Urothelium cell line (cell line): Measurements from ENCODE around the gene GPR153.
"Not testable (repeated sequence)": the region's sequence is repeated elsewhere in the genome, so short reads cannot be mapped to it uniquely, and the experiment has no call there.

Experiments
- DNase-seq: peaks from one replicate; pipeline ENCODE4 v3.0.0; 2011; ENCODE audit warnings: low spot score, mixed read lengths
- FAIRE-seq: peaks from 2 replicates; lab custom pipeline; 2011; peaks lifted over from hg19 to GRCh38; lab: Jason Lieb, UNC

GPR153 gene

GRCh38 chr1:6260961-6261614 lies at the start of gene GPR153:
Gene GPR153, minus strand, starts transcription at chr1:6261098. Its CDS starts 6,193 bp downstream, at chr1:6254905.
- DNase-seq: peak; percentile 69
- no peak for FAIRE-seq

- FAIRE-seq (no peak), DNase-seq (no peak)
Measured at GRCh38 chr1:6310116-6310848, 49.4 kb upstream of the GPR153 start.

- FAIRE-seq: no peak
- DNase-seq: no peak
Measured at GRCh38 chr1:6309564-6309963, 48.7 kb upstream of the GPR153 start.

- FAIRE-seq (no peak), DNase-seq (no peak)
Measured at GRCh38 chr1:6308449-6308848, 47.6 kb upstream of the GPR153 start.

GRCh38 chr1:6307682-6308081 lies 46.8 kb upstream of the GPR153 start:
- FAIRE-seq: not testable (repeated sequence)

GRCh38 chr1:6307099-6307498 lies 46.2 kb upstream of the GPR153 start:
- DNase-seq (no peak), FAIRE-seq (no peak)

More at GRCh38 chr1:6307682-6308081, 46.8 kb upstream of the GPR153 start:
- DNase-seq: not testable (repeated sequence)

GRCh38 chr1:6303397-6304012 lies 42.6 kb upstream of the GPR153 start:
- FAIRE-seq: no peak

GRCh38 chr1:6302568-6302967 lies 41.7 kb upstream of the GPR153 start:
- FAIRE-seq (no peak), DNase-seq (no peak)

More at GRCh38 chr1:6303397-6304012, 42.6 kb upstream of the GPR153 start:
- DNase-seq: no peak

GRCh38 chr1:6301526-6301925 lies 40.6 kb upstream of the GPR153 start:
- no peak for FAIRE-seq
- peak; percentile 14 for DNase-seq

- FAIRE-seq (no peak), DNase-seq (no peak)
Measured at GRCh38 chr1:6300342-6301048, 39.6 kb upstream of the GPR153 start.

- FAIRE-seq: no peak
- no peak for DNase-seq
Measured at GRCh38 chr1:6299557-6300165, 38.8 kb upstream of the GPR153 start.

- no peak for DNase-seq
- no peak for FAIRE-seq
Measured at GRCh38 chr1:6298940-6299465, 38.1 kb upstream of the GPR153 start.

- DNase-seq (no peak), FAIRE-seq (no peak)
Measured at GRCh38 chr1:6298530-6298929, 37.6 kb upstream of the GPR153 start.

GRCh38 chr1:6295910-6296309 lies 35.0 kb upstream of the GPR153 start:
- FAIRE-seq (no peak), DNase-seq (no peak)

GRCh38 chr1:6294890-6295556 lies 34.1 kb upstream of the GPR153 start:
- no peak for FAIRE-seq
- no peak for DNase-seq

GRCh38 chr1:6294080-6294889 lies 33.4 kb upstream of the GPR153 start:
- FAIRE-seq (no peak), DNase-seq (no peak)

GRCh38 chr1:6292102-6292501 lies 31.2 kb upstream of the GPR153 start:
- no peak for DNase-seq
- FAIRE-seq: no peak

GRCh38 chr1:6288665-6289064 lies 27.8 kb upstream of the GPR153 start:
- DNase-seq: no peak
- no peak for FAIRE-seq

- no peak for FAIRE-seq
Measured at GRCh38 chr1:6288026-6288425, 27.1 kb upstream of the GPR153 start.

More at GRCh38 chr1:6288026-6288425, 27.1 kb upstream of the GPR153 start:
- no peak for DNase-seq
